T follicular helper cell (primary cell): Measurements from ENCODE around the gene CBFB.
A peak's percentile ranks its signal among the peaks of the same experiment; 100 is the strongest.
"Not testable (repeated sequence)": the region's sequence is repeated elsewhere in the genome, so short reads cannot be mapped to it uniquely, and the experiment has no call there.

Experiments
- DNase-seq: peaks from one replicate; pipeline ENCODE4 v3.0.0-alpha.2; 2020; ENCODE audit warnings: low read depth
- total RNA-seq, 2 experiments: gene quantifications; one replicate each; lab custom pipeline; 2026; lab: John Stamatoyannopoulos, UW

The CBFB gene
- total RNA-seq, result 168 to 180 reads per million in 2 experiments

- peak; percentile 90 for DNase-seq
Measured at GRCh38 chr16:67028696-67029253, at the start of gene CBFB. Gene CBFB (plus strand): TSS chr16:67029149. CDS start chr16:67029408, 259 bp downstream.

DNA sequence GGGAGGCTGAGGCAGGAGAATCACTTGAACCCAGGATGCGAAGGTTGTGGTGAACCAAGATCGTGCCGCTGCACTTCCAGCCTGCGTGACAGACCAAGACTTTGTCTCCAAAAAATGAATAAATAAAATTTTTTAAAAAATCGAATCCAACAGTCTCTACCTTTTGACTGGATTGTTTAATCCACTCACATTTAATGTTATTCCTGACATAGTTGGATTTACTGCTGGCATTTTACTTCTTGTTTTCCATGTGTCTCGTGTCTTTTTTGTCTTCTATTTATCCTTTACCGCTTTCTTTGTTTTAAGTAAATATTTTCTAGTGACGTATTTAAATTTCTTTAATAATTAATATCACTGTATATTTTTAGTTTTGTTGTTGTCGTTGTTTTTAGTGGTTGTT is 45.9 kb upstream of the CBFB start:
- DNase-seq, result no peak

GRCh38 chr16:66984892-66985311 is 44.0 kb upstream of the CBFB start:
- no peak for DNase-seq

DNA sequence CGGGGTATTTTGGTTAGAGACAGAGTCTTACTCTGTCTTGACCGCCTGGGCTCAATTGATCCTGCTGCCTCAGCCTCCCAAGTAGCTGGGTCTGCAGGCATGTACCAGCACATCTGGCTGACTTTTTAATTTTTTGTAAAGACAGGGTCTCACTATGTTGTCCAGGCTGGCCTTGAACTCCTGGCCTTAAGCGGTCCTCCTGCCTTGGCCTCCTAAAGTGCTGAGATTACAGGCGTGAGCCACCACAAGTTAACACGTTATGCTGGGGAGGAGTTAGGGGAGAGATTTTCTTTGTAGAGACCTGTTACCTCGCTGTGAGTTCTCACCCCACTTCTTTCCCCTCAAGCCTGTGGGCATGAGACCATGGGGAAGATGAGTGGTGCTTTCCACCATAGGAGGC is 42.4 kb upstream of the CBFB start:
- DNase-seq, result no peak

GRCh38 chr16:66988197-66988788 is 40.7 kb upstream of the CBFB start, which contains the start of gene CES4A:
Gene CES4A (plus strand): TSS chr16:66988589. CDS start chr16:66988773, 184 bp downstream.
- DNase-seq, result no peak

GRCh38 chr16:66991545-66992077 is 37.3 kb upstream of the CBFB start:
- no peak for DNase-seq

DNA sequence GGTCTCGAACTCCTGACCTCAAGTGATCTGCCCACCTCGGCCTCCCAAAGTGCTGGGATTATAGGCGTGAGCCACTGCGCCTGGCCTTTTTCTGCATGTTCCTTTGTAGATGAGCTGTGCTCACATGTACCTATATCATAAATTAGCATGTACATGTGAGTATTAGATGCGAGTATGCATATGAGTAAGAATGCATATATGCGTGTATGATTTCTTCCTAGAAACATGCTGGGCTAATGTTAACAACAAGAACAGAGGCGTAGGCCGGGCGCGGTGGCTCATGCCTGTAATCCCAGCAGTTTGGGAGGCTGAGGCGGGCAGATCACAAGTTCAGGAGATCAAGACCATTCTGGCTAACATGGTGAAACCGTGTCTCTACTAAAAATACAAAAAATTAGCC is 35.4 kb upstream of the CBFB start:
- not testable (repeated sequence) for DNase-seq

DNA sequence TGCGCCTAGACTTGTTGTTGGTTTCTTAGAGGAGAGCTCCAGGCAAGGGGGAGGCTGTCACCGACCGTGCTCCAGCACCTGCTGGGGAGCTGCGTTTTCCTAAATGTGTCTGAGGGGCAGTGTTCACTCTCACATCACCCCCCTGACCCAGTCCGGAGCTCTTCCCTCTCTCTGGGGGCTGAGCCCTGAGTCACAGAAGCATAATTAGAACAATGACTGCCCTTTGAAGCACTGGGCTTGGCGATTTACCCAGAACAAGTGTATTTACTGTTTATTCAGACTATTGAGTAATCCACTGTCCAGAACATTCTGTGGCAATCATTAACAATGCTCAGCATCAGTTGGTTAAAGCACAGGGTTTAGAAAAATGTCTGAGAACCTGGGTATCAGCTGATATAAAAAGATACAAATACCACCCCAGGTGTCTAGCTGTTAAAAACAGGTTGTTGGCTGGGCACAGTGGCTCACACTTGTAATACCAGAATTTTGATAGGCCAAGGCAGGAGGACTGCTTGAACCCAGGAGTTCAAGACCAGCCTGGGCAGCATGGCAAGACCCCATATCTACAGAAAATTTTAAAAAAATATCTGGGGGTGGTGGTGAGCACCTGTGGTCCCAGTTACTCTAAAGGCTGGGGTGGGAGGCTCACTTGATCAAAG is 32.5 kb upstream of the CBFB start:
- DNase-seq, result no peak

GRCh38 chr16:66996983-66997358 is 32.0 kb upstream of the CBFB start:
- DNase-seq, result no peak

GRCh38 chr16:67000384-67001351 is 28.3 kb upstream of the CBFB start:
- DNase-seq, result peak; percentile 38

DNA sequence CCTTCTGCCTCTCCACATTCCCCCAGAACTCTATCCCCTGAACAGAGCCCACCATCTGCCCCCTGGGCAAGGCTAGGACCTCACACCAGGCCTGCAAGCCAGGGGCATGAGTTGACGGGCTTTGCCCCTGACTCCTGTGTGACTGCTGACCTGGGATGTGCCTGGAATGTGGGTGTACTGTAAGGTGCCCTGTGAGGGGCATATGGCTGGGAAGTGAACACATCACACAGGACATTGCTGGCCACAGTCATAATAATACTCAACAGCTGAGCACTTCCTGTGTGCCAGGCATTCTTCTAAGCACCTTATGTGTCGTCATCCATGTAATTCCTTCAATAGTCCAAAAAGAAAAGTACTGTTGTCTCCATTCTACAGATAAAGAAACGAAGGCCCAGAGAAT is 27.2 kb upstream of the CBFB start:
- no peak for DNase-seq

DNA sequence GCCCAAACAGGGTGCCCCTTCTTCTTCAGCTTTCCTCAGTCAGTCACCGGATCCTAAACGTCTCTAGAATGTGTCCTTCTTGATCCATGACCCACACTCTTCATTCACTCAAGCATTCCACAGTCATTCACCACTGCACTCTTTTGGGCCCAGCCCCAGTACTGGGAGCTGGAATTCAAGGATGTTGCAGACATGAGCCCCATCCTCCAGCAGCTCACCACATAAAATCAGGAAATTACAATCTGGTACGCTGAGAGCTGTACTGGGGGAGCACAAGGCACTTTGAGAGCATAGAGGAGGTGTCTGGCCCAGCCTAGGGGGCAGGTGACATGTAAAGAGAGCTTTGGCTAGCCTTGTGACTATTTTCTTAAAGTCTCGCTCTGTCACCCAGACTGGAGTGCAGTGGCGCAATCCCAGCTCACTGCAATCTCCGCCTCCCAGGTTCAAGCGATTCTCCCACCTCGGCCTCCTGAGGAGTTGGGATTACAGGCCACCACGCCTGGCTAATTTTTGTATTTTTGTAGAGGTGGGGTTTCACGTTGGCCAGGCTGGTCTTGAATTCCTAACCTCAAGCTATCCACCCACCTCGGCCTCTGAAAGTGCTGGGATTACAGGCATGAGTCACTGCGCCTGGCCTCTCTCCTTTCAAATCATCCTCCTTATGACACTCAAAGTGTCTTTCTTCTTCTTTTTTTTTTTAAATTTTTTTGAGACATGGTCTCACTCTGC is 21.9 kb upstream of the CBFB start:
- DNase-seq, result no peak

DNA sequence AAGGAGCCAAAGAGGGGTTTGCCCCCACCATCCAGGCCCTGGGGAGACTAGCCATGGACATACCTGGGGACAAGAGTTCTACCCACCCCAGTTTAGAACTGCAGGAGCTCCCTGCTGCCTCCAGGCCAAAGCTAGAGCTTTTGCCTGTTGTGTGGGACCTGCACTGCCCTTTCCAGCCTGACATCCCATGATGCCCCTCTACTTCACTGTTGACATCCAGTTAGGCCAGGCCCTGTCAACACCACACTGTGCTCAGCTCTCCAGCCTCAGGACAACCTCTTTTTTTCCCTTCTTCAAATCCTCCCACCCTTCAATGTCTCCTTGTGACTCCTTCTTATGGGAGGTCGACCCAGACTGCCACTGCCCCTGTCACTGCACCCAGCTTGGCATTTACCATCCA is 19.8 kb upstream of the CBFB start:
- no peak for DNase-seq

DNA sequence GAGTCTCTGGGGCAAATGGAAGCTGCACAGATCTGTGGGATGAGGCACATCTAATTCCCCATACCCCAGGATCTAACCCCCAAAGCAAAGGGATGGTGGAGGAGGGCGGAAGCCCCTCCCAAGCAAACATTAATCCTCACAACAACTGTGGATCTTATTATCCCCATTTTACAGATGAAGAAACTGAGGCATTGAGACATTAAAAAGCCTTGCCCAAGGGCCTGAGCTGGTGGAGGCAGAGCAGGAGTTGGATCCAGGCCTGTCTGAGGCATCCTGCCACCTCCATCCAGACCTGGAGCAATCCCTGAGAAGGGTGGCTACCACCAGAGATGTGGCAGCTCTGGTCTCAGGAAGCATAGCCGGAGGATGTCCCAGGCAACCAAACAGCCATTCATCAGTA is 17.7 kb upstream of the CBFB start:
- no peak for DNase-seq

GRCh38 chr16:67013233-67013822 is 15.6 kb upstream of the CBFB start:
- DNase-seq, result no peak

DNA sequence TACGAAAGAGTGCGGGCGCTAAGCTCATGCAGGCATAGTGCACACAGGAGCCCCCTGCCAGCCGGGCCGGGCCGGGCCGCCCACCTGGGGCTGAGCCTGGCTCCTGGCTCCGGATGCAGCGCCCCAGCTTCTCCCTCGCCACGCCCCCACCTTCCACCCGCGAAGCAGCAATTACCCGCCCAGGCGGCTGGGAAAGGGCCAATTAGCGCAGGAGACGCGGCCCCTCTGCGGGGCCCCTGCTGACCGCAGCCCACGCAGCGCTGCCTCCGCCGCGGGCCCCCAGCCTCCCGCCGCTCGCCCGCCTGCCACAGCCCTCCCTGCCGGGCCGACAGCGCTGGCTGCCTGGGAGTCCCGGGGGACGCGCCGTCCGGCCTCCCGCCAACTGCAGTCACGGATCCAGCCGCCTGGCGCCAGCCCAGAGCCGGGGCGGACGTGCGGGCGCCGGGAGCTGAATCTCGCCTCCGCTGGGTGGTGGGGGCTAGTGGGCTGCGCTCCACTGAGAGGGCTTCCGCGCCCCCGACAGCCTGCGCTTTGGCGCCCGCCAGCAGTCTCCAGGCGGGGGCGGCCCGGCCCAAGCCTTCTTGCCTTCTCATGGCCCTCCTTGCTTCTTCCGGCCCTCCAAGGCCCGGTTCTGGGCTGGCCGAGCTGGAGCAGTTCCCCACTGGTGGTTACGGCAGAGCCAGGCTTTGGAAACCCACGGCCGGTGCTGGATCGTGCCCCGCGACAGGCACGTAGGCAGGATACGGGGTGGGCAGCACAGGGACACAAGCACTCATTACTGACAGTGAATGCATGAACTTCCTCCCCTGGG is 14.9 kb upstream of the CBFB start:
- peak; percentile 67 for DNase-seq

DNA sequence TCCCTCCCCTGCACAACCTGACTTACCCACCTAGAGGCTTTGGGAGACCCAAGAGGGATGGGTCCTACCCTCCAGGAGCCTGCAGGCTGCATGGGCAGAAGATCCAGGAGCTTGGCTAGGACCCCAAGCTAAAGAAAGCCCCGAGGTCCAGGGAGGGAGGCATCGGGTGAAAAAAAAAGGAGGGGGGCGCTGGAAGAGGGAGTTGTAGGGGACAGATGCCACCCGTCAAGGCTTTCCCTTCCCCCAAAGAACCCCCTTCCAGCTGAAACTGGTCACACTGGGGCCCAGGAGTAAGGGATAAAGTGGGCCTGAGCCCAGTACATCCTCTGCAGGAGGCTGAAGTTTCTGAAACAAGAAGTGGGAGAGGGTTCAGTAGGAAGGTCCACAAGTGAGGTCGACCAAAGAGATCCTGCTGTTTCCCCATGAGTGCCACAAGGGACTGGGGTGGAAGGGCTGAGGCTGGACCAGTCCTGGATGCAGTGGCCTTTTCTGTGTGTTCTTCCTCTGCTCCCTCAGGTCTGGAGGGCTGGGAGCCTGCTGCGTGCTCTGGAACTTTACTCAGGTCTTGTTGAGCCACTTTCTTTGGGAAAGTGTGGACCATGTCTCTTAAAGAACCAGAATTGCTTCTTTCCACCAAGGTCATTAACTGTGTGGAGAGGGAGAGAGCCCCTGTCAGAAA is 14.2 kb upstream of the CBFB start:
- DNase-seq, result no peak

DNA sequence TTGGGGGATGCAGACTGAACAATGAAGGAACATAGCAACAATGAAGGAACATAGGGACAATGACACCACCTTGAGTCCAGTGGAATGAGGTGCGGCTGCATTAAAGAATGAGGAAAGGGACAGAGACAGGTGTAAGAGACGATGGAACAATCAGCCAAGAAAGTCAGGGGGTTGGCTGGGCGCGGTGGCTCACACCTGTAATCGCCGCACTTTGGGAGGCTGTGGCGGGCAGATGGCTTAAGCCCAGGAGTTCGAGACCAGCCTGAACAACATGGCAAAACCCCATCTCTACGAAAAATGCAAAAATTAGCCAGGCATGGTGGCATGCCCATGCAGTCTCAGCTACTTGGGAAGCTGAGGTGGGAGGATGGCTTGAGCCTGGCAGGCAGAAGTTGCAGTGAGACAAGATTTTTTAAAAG is 13.6 kb upstream of the CBFB start:
- no peak for DNase-seq

GRCh38 chr16:67016143-67016542 is 12.8 kb upstream of the CBFB start:
- no peak for DNase-seq
